CD8-positive, alpha-beta memory T cell (primary cell): ENCODE results near the gene MMP28. TPM values are rescaled to one million over a fixed set of nuclear protein-coding genes. Genes with fewer than 3 reads are reported as not detected.

Source experiments
- CTCF ChIA-PET: fragments of 350-600 bp; sonication (Branson Sonifier 250); formaldehyde crosslinking; loops from one replicate; lab custom pipeline; 2021; ENCODE audit warnings: antibody characterized with exemption; lab: Charles Lee
- POLR2A ChIA-PET: fragments of 350-600 bp; sonication (Branson Sonifier 250); formaldehyde crosslinking; loops from one replicate; lab custom pipeline; 2021; ENCODE audit warnings: antibody characterized with exemption; lab: Charles Lee
- DNase-seq, 5 donors: peaks; one replicate each; pipeline versions ENCODE4 v3.0.0 to v3.0.0-alpha.2; 2020 to 2022; ENCODE audit warnings: mixed read lengths in 1 of 5
- H3K27ac ChIP-seq: one replicate; pipeline ENCODE4 v1.7.0; 2013; ENCODE audit warnings: low read depth, mild to moderate bottlenecking, low read length, moderate library complexity
- H3K27me3 ChIP-seq: 2 replicates; pipeline ENCODE4 v1.7.0; 2013; ENCODE audit warnings: low read length, mild to moderate bottlenecking; ENCODE audit not compliant: insufficient read depth, poor library complexity, severe bottlenecking
- H3K36me3 ChIP-seq: 2 replicates; pipeline ENCODE4 v1.7.0; 2013; ENCODE audit warnings: mild to moderate bottlenecking, low read length, moderate library complexity; ENCODE audit not compliant: insufficient read depth
- H3K4me1 ChIP-seq: 2 replicates; pipeline ENCODE4 v1.7.0; 2013; ENCODE audit warnings: mild to moderate bottlenecking, low read length, moderate library complexity; ENCODE audit not compliant: insufficient read depth
- H3K4me3 ChIP-seq: 2 replicates; pipeline ENCODE4 v1.7.0; 2013; ENCODE audit warnings: mild to moderate bottlenecking, low read length
- H3K9me3 ChIP-seq: 2 replicates; pipeline ENCODE4 v1.7.0; 2013; ENCODE audit warnings: mild to moderate bottlenecking, low read length
- H3K27ac Mint-ChIP-seq, 8 donors: one replicate each; pipeline ENCODE4 v1.8.0; 2020 to 2021; ENCODE audit warnings: mixed read lengths in 8 of 8, mild to moderate bottlenecking in 6 of 8, inconsistent platforms in 3 of 8, moderate library complexity in 3 of 8
- H3K27me3 Mint-ChIP-seq, 2 donors: one replicate each; pipeline ENCODE4 v1.8.0; 2020 to 2021; ENCODE audit warnings: mixed read lengths in 2 of 2, mild to moderate bottlenecking in 1 of 2, moderate library complexity in 1 of 2
- H3K36me3 Mint-ChIP-seq, 3 donors: one replicate each; pipeline ENCODE4 v1.8.0; 2020 to 2021; ENCODE audit warnings: mixed read lengths in 3 of 3, inconsistent platforms in 1 of 3, mild to moderate bottlenecking in 1 of 3
- H3K4me1 Mint-ChIP-seq, 3 donors: one replicate each; pipeline ENCODE4 v1.8.0; 2020 to 2021; ENCODE audit warnings: mixed read lengths in 3 of 3, inconsistent platforms in 1 of 3, mild to moderate bottlenecking in 1 of 3
- H3K4me3 Mint-ChIP-seq, 7 donors: one replicate each; pipeline ENCODE4 v1.8.0; 2020 to 2021; ENCODE audit warnings: mixed read lengths in 7 of 7, mild to moderate bottlenecking in 6 of 7, moderate library complexity in 4 of 7, inconsistent platforms in 2 of 7
- H3K9me3 Mint-ChIP-seq, 5 donors: one replicate each; pipeline ENCODE4 v1.8.0; 2020 to 2022; ENCODE audit warnings: mixed read lengths in 5 of 5, mild to moderate bottlenecking in 3 of 5, moderate library complexity in 2 of 5, inconsistent platforms in 1 of 5
- polyA plus RNA-seq: library from polyadenylated mRNA; unstranded; fragments of 300-500 nt; fragmentation: Illumina TruSeq; gene quantifications from one replicate; pipeline ENCODE4 v1.2.3, GENCODE V29; 2021
- total RNA-seq, 2 experiments: library from RNA; stranded (reverse); gene quantifications; one replicate each; pipeline ENCODE4 v1.2.3, GENCODE V29; 2021

The MMP28 gene
- total and polyA plus RNA-seq, 3 experiments from 2014 or later: not detected

- no peaks in the 10 kb centered on the region for H3K9me3 ChIP-seq
- no peak overlapping the region for H3K27ac Mint-ChIP-seq
- no peaks in the 10 kb centered on the region for H3K4me1 ChIP-seq
- ChIA-PET CTCF (no interaction called here), POLR2A (no interaction called here)
- H3K4me3 ChIP-seq: no peak overlapping the region
- H3K27me3 ChIP-seq: peaks cover 14% of the 10 kb centered on the region
- no peak overlapping the region for H3K27ac ChIP-seq
- H3K9me3 Mint-ChIP-seq: no peaks in the 10 kb centered on the region
- H3K36me3 ChIP-seq: no peaks in the 10 kb centered on the region
- peaks cover 0 to 12% (median 8%) of the 10 kb centered on the region in 3 donors for H3K4me1 Mint-ChIP-seq
- peak overlapping the region in 5 of 7 donors; percentile 5 to 72 (median 50) for H3K4me3 Mint-ChIP-seq
- no peak for DNase-seq
- H3K36me3 Mint-ChIP-seq: no peaks in the 10 kb centered on the region
- peaks cover 21 to 33% of the 10 kb centered on the region in 2 donors for H3K27me3 Mint-ChIP-seq
These were observed 54.2 kb downstream of the MMP28 start for GRCh38 chr17:35740997-35741931.

- CTCF ChIA-PET: interaction anchor here (1.6 to 2.1 kb wide), 2 partner anchors 9 to 24 kb away, joined by 4 to 6 read pairs; no protein-coding TSS in a partner anchor
- Histone ChIP-seq H3K36me3 (no peaks in the 10 kb centered on the region), H3K27ac (no peak overlapping the region), H3K9me3 (no peaks in the 10 kb centered on the region), H3K4me3 (no peak overlapping the region), H3K4me1 (no peaks in the 10 kb centered on the region), H3K27me3 (peaks cover 14% of the 10 kb centered on the region)
- peaks cover 19 to 33% of the 10 kb centered on the region in 2 donors for H3K27me3 Mint-ChIP-seq
- POLR2A ChIA-PET: no interaction called here
- H3K4me3 Mint-ChIP-seq: peak overlapping the region in 1 of 7 donors; percentile 17
- H3K27ac Mint-ChIP-seq: no peak overlapping the region
- no peaks in the 10 kb centered on the region for H3K36me3 Mint-ChIP-seq
- H3K9me3 Mint-ChIP-seq: no peaks in the 10 kb centered on the region
- H3K4me1 Mint-ChIP-seq: peaks cover 0 to 12% (median 8%) of the 10 kb centered on the region in 3 donors
- no peak for DNase-seq
These were observed 55.2 kb downstream of the MMP28 start for GRCh38 chr17:35740216-35740615.

- H3K9me3 ChIP-seq: no peaks in the 10 kb centered on the region
- Mint-ChIP-seq H3K27me3 (peaks cover 14 to 23% of the 10 kb centered on the region in 2 donors), H3K4me1 (peaks cover 0 to 12% (median 8%) of the 10 kb centered on the region in 3 donors), H3K27ac (no peak overlapping the region), H3K36me3 (no peaks in the 10 kb centered on the region), H3K4me3 (no peak overlapping the region), H3K9me3 (no peaks in the 10 kb centered on the region)
- no peak overlapping the region for H3K27ac ChIP-seq
- peaks cover 14% of the 10 kb centered on the region for H3K27me3 ChIP-seq
- H3K4me1 ChIP-seq: no peaks in the 10 kb centered on the region
- ChIA-PET POLR2A (no interaction called here), CTCF (interaction anchor here (1.0 to 2.1 kb wide), 2 partner anchors 9 to 11 kb away, joined by 3 to 6 read pairs; no protein-coding TSS in a partner anchor)
- H3K36me3 ChIP-seq: no peaks in the 10 kb centered on the region
- no peak overlapping the region for H3K4me3 ChIP-seq
- DNase-seq: no peak
These were observed 56.8 kb downstream of the MMP28 start for GRCh38 chr17:35738519-35739133.

GRCh38 chr17:35736236-35736635, 59.2 kb downstream of the MMP28 start:
- Histone ChIP-seq H3K9me3 (no peaks in the 10 kb centered on the region), H3K27ac (no peak overlapping the region), H3K4me1 (peaks cover 1% of the 10 kb centered on the region), H3K4me3 (no peak overlapping the region), H3K27me3 (peaks cover 4% of the 10 kb centered on the region), H3K36me3 (no peaks in the 10 kb centered on the region)
- no peak for DNase-seq
- peaks cover 6 to 8% of the 10 kb centered on the region in 2 donors for H3K27me3 Mint-ChIP-seq
- no peak overlapping the region for H3K4me3 Mint-ChIP-seq
- no peak overlapping the region for H3K27ac Mint-ChIP-seq
- ChIA-PET CTCF (interaction anchor here (1.3 kb wide), 1 partner anchor 11 kb away, joined by 7 read pairs; no protein-coding TSS in a partner anchor), POLR2A (no interaction called here)
- no peaks in the 10 kb centered on the region for H3K9me3 Mint-ChIP-seq
- H3K36me3 Mint-ChIP-seq: no peaks in the 10 kb centered on the region
- H3K4me1 Mint-ChIP-seq: peaks cover 1 to 10% (median 6%) of the 10 kb centered on the region in 3 donors

DNA sequence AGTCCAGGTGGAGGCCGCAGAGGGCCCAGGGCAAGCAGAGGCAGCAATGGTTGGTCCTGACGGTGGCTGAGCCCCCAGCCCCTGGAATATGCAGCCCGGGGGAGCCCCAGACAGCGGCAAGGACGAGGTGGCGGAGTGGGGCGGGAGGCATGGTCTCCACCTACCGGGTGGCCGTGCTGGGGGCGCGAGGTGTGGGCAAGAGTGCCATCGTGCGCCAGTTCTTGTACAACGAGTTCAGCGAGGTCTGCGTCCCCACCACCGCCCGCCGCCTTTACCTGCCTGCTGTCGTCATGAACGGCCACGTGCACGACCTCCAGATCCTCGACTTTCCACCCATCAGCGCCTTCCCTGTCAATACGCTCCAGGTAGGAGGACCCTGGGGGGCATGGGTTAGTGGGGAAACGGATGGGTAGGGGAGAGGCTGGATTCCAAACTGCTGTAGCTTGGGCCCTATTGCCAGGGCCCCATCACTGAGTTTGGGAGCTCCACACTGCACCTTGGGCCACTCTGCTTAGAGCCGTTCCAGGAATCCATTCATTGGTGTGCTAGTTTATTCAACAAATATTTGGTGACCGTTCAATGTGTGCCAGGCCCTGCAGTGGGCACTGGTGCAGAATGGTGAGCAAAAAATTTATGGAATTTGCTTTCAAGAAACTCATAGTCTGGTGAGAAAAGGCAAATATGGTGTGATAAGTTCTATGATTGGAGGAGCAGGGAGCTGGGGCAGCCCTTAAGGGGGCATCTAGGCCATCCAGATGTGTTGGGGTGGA, 60.2 kb downstream of the MMP28 start:
- peaks cover 4 to 5% of the 10 kb centered on the region in 2 donors for H3K27me3 Mint-ChIP-seq
- H3K27me3 ChIP-seq: no peaks in the 10 kb centered on the region
- DNase-seq: no peak
- no peaks in the 10 kb centered on the region for H3K9me3 ChIP-seq
- no peak overlapping the region for H3K4me3 Mint-ChIP-seq
- H3K27ac ChIP-seq: no peak overlapping the region
- peaks cover 11 to 16% (median 16%) of the 10 kb centered on the region in 3 donors for H3K4me1 Mint-ChIP-seq
- peak overlapping the region in 1 of 8 donors; percentile 64 for H3K27ac Mint-ChIP-seq
- peaks cover 8% of the 10 kb centered on the region for H3K4me1 ChIP-seq
- H3K9me3 Mint-ChIP-seq: no peaks in the 10 kb centered on the region
- ChIA-PET CTCF (interaction anchor here (1.3 to 1.4 kb wide), 2 partner anchors 12 to 29 kb away, joined by 3 to 7 read pairs; no protein-coding TSS in a partner anchor), POLR2A (no interaction called here)
- no peak overlapping the region for H3K4me3 ChIP-seq
- no peaks in the 10 kb centered on the region for H3K36me3 ChIP-seq
- H3K36me3 Mint-ChIP-seq: peaks cover 0 to 4% (median 0%) of the 10 kb centered on the region in 3 donors

GRCh38 chr17:35734396-35734795, 61.0 kb downstream of the MMP28 start:
- H3K27ac Mint-ChIP-seq: no peak overlapping the region
- no peaks in the 10 kb centered on the region for H3K27me3 ChIP-seq
- H3K36me3 Mint-ChIP-seq: peaks cover 0 to 4% (median 0%) of the 10 kb centered on the region in 3 donors
- H3K4me3 Mint-ChIP-seq: peak overlapping the region in 1 of 7 donors; percentile 5
- no peak overlapping the region for H3K4me3 ChIP-seq
- H3K27ac ChIP-seq: no peak overlapping the region
- no peak for DNase-seq
- CTCF ChIA-PET: interaction anchor here (1.4 kb wide), 1 partner anchor 29 kb away, joined by 3 read pairs; no protein-coding TSS in a partner anchor
- no peaks in the 10 kb centered on the region for H3K36me3 ChIP-seq
- H3K4me1 ChIP-seq: peaks cover 8% of the 10 kb centered on the region
- peaks cover 12 to 21% (median 15%) of the 10 kb centered on the region in 3 donors for H3K4me1 Mint-ChIP-seq
- no peaks in the 10 kb centered on the region for H3K9me3 Mint-ChIP-seq
- H3K9me3 ChIP-seq: no peaks in the 10 kb centered on the region
- peaks cover 0 to 2% of the 10 kb centered on the region in 2 donors for H3K27me3 Mint-ChIP-seq
- POLR2A ChIA-PET: no interaction called here

GRCh38 chr17:35733366-35733765, 62.1 kb downstream of the MMP28 start:
- CTCF ChIA-PET: interaction anchor here (2.0 kb wide), 1 partner anchor 14 kb away, joined by 6 read pairs; no protein-coding TSS in a partner anchor
- Histone ChIP-seq H3K36me3 (no peaks in the 10 kb centered on the region), H3K9me3 (no peaks in the 10 kb centered on the region), H3K27me3 (no peaks in the 10 kb centered on the region), H3K4me3 (no peak overlapping the region), H3K27ac (no peak overlapping the region), H3K4me1 (peaks cover 8% of the 10 kb centered on the region)
- DNase-seq: no peak
- H3K27ac Mint-ChIP-seq: peak overlapping the region in 1 of 8 donors; percentile 2
- H3K4me3 Mint-ChIP-seq: peak overlapping the region in 2 of 7 donors; percentile 59 to 79
- peaks cover 0 to 5% (median 4%) of the 10 kb centered on the region in 3 donors for H3K36me3 Mint-ChIP-seq
- POLR2A ChIA-PET: no interaction called here
- no peaks in the 10 kb centered on the region for H3K9me3 Mint-ChIP-seq
- peaks cover 0 to 2% of the 10 kb centered on the region in 2 donors for H3K27me3 Mint-ChIP-seq
- H3K4me1 Mint-ChIP-seq: peaks cover 12 to 24% (median 19%) of the 10 kb centered on the region in 3 donors
